MM.1S (cell line): ENCODE measurements around the gene PRKG1.

ENCODE experiments used
- CTCF ChIP-seq: fragments of 300-600 bp; sonication (generic); IDR thresholded peaks from 2 replicates; pipeline ENCODE4 v1.5.1; 2016; ENCODE audit warnings: antibody characterized with exemption, low read length, mixed read lengths
- EZH2 ChIP-seq: fragments of 300-600 bp; sonication (generic); optimal IDR thresholded peaks from 2 replicates; pipeline ENCODE3; 2017; ENCODE audit warnings: low read depth, mild to moderate bottlenecking, antibody characterized with exemption, low read length, mixed read lengths

- TF ChIP-seq CTCF = no peak
- TF ChIP-seq EZH2 = no peak
Observed at GRCh38 chr10:52194716-52195115, 1120.4 kb downstream of the PRKG1 start.
